ENCODE results near the gene FIG4.
"Not testable (repeated sequence)": the region's sequence is repeated elsewhere in the genome, so short reads cannot be mapped to it uniquely, and the experiment has no call there.

FIG4 gene

DNA sequence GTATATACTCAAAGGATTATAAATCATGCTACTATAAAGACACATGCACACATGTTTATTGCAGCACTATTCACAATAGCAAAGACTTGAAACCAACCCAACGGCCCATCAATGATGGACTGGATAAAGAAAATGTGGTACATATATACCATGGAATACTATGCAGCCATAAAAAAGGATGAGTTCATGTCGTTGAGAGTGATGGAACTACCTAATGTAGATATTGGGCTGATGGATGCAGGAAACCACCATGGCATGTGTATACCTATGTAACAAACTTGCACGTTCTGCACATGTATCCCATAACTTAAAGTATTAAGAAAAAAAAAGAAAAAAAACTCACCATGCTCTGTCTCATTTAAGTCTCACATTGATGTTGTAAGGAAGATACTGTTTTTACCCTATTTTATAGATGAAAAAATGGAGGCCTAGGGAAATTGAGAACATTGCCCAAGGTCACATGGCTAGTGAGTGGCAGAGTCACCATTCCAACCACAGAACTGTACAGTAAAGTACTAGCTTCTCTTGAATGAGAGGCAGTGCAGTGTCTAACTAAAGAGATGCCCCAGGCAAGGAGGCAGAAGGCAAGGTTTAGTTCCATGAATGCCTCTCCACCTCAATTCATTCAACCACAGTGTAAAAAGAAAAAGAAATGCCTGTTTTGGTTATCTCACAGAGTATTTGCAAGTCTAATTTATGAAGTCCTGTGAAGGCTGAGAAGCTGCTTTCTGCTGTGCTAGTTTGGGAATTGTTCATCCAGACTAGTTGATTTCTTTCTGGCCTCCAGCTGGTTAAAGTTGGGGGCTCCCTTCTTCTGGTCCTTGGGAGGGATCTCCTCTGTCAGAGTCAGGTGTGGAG is 68.2 kb downstream of the FIG4 start:
- DNase-seq (ENCODE audit: low read depth in 3 of 3), result no peak

DNA sequence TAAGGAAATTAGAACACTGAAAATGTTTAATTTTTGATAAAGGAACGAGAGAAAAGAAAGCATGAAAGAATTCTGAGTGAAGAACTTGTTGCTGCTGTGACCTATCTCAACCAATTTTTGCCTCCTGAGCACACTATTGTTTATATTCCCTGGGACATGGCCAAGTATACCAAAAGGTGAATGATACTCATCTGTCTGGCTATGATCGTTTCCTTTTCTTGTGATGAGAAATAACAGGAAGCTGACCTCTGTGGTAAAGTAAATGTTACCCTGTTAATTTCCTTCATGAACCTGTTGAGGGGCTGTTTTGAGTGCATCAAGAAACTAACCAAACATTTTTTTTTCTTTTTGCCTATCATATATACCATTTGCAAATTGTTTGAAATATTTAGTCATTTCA is 69.1 kb downstream of the FIG4 start:
- DNase-seq (ENCODE audit: low read depth in 3 of 3), result no peak

DNA sequence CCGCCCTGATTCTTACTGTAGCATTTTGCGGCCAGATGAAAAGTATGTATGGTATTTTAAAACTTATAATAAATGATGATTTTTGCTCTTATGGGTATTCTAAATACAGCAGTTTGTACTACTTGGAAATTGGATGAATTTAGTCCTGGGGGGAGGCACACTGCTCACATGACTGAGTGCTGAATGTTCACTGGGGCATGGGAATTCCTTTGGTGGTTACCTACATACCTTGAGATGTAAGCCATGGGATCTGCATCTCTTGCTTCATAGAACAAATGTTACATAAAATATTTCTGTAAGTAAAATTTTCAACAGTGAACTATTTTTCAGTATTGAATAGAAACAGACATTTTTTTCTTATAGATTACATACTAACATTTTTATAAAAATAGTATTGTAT is 71.1 kb downstream of the FIG4 start:
- DNase-seq (ENCODE audit: low read depth in 3 of 3), result no peak

DNA sequence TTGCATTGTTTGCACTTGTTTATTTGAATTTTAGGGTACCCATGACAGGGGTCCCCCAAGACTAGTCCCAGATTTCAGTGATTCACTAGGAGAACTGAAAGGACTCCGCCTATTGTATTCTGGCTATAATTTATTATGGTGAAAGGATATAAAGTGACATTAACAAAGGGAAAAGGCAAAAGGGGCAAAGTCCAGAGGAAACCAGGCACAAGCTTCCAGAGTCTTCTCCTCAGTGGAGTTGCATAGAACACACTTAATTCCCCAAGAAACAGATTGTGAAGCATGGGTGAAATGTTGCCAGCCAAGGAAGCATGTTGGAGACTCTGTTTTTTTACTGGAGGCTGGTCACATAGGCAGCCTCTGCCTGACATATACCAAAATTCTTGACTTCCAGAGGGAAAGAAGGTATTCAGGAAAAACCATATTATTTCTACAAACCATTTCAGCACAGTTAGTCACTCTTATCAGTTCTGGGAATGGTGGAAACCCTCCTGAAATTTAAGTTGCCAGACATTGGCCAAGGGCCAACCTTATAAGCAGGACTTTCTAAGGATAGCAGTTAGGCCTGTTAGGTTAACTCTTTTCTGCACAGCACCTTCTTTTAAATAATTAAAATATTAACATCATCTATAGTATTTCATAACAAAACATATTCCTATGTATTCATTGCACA is 71.8 kb downstream of the FIG4 start:
- no peak for DNase-seq (ENCODE audit: low read depth in 3 of 3)

DNA sequence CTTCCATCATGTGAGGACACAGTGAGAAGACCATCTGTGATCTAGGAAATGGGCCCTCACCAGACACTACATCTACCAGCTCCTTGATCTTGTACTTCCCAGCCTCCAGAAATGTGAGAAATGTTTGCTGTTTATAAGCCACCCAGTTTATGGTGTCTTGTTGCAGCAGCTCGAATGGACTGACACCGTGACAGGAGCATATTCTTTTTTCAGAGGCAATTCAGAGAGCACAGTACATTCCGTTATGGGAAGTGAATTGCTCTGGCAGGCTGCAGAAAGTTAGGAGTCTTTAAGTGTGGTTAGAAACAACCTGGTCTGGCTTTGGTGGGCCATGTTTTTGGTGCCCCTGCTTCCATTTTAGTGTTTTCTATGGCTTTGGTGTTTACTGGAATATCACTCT is 75.1 kb downstream of the FIG4 start:
- DNase-seq (ENCODE audit: low read depth in 3 of 3), result no peak

DNA sequence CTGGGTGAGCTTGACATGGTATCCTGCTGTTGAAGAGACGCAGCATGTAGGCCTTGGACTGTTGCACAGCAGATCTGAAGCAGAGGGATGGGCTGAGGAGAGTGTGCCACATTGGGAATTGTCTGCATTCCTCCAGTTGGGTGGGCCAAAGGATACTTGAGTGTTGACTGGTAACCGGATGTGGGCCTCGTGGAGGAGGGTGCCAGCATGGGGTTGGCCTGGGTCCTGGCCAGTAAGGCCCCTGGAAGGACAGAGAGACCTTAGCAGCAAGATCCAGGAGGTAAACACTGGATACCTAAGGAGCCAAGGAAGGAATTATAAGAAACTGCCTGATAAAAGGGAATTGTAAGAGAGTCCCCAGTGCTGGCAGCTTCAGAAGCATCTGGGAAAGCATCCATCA is 76.9 kb downstream of the FIG4 start:
- DNase-seq (ENCODE audit: low read depth in 3 of 3), result no peak

DNA sequence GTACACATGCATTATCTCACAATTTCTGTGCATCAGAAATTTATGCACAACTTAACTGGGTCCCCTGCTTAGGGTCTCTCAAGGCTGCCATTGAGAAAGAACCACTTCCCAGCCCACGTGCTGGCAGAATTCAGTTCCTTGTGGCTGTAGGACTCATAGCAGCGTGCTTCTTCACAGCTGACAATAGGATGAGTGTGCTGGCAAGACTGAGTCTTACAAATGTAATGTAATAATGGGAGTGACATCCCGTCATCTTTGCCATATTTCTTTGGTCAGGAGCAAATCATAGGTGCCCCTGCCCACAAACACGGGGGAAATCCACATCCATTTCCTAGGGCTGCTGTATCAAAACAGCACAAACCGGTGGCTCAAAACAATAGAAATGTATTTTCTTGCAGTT is 77.4 kb downstream of the FIG4 start:
- no peak for DNase-seq (ENCODE audit: low read depth in 3 of 3)

DNA sequence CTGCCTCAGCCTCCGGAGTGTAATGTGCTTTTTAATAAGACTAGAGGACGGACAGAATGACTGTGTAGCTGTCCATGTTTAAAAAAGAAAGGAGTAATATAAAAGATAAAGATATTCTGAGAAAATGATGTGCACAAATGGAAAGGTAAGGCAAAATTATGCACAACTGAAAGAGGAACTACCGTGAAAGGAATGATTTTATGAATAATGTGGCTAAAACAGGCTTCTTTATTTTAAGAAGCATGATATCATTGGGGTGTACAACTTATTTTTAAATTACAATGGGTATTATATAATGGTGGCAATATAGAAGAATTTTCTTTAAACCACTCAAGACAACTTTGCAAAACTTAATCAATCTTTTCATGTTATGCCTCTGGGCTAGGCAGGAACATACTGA is 78.1 kb downstream of the FIG4 start:
- no peak for DNase-seq (ENCODE audit: low read depth in 3 of 3)

DNA sequence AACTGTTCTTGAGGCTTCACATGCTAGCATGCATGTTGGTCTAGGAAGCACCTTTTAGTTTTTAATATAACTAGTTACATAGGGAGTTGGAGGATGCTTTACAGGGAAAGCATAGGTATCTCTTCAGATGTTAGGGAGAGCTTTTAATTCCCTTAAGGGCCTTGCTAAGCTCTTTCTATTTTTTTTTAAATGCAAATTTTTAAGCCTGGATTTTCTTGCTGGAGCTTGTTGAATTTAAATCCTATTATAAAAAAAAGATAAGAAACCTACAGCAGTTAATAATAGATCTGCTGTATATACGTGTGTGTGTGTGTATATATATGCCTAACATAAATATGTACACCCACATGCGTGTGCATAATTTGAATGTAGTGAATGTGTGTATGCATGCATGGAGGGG is 79.0 kb downstream of the FIG4 start:
- no peak for DNase-seq (ENCODE audit: low read depth in 3 of 3)

DNA sequence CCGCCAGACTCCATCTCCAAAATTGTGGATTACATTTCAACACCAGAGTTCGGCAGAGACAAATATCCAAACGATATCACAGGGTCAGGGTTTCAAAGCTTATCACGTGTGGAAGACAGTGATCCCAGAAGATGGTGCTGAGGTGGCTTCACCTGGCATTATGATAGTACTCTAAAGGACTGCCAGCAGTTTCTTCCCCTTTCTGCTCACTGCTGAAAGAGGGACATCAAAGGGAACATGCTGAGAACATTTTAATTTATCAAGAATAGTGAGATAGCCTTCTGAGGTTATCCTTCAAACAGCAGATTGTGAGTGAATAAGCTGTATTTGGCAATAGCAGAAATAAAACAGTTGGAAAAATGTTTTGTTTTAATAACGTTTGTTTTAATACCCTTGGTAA is 79.7 kb downstream of the FIG4 start:
- no peak for DNase-seq (ENCODE audit: low read depth in 3 of 3)

DNA sequence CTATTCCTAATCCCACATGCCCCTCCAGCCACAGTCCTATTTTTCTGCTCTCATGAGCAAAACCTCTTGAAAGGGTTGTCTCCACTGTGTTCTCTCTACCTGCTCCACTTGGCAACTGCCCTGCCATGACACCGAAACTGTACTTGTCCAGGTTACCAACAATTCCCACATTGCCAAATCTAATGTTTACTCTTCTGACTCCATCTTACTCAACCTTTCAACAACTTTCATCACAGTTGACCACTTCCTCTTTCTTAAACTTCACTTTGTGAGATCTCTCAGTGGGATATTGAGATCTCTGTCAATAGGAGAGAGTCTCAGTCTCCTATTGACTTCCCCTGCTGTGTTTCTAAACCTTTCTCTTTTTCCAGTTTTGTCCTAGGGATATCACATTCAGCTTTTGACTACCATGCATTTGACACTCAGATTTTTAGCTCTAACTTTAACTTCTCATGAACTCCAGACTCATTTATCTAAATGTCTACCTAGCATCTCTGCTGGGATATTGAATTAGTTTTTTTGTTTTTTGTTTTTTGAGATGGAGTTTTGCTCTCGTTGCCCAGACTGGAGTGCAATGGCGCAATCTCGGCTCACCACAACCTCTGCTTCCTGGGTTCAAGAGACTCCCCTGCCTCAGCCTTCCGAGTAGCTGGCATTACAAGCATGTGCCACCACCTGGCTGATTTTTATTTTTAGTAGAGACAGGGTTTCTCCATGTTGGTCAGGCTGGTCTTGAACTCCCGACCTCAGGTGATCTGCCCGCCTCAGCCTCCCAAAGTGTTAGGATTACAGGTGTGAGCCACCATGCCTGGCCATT is 81.1 kb downstream of the FIG4 start:
- DNase-seq (ENCODE audit: low read depth in 3 of 3), result not testable (repeated sequence)

DNA sequence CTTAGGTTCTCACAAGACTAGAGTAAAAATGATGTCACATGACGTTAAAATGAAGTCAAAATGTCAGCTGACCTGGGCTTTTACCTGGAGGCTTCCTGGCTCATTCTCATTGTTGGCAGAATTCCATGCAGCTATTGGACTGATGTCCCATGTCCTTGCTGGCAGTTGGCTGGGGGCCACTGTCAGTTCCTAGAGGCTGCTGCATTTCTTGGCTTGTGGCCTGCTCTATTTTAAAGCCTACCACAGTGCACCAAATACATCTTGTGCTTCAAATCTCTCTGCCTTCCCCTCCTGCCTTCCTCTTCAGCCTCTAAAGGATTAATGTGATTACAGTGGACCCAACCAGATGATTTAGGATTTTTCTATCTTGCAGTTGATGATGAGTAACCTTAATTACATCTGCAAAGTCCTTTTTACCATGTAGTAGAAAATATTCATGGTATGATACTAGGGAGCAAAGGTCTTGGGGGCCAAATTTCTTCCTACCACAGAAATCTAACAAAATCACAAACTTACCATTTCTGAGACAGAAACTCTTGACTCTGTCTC is 81.9 kb downstream of the FIG4 start:
- no peak for DNase-seq (ENCODE audit: low read depth in 3 of 3)

DNA sequence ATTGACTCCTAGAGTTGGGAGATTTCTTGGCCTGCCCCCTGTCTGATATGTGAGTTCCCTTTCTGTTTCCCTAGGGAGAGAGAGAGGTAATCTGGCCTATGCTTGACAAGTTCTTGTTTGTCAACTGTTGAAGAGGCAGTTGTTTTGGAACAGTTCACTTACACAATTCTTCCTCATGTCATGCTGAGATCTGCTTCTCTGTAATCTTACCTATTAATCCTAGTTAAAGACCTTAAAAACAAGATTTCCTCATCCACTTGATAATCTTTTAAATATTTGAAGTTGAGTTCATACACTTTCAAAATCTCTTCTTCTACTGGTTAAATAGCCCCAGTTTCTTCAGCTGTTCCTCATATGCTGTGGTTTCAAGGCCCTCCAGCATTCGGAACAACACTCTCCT is 89.9 kb downstream of the FIG4 start:
- no peak for DNase-seq (ENCODE audit: low read depth in 3 of 3)

DNA sequence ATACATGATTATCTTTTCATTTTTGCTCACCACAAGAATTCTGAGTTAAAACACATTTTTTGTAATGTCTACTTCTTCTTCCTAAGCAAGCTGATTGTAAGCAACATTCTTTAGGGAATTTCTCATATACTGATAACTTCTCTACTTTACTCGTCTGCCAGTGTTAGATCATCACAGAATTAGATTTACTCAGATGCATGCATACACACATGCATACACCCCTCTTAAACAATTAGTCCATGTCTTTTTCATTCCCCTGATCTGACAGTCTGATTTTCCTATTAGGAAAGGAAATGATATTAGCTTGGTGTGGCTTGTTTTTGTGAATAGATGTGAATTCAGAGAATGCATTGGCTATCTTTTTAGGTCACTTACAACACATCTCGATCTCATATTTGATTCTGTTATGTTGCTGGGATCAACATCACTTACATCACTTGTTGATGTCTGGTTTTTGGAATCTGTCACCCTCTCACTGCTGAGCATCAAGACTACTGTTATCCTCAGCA is 91.4 kb downstream of the FIG4 start:
- no peak for DNase-seq (ENCODE audit: low read depth in 3 of 3)

DNA sequence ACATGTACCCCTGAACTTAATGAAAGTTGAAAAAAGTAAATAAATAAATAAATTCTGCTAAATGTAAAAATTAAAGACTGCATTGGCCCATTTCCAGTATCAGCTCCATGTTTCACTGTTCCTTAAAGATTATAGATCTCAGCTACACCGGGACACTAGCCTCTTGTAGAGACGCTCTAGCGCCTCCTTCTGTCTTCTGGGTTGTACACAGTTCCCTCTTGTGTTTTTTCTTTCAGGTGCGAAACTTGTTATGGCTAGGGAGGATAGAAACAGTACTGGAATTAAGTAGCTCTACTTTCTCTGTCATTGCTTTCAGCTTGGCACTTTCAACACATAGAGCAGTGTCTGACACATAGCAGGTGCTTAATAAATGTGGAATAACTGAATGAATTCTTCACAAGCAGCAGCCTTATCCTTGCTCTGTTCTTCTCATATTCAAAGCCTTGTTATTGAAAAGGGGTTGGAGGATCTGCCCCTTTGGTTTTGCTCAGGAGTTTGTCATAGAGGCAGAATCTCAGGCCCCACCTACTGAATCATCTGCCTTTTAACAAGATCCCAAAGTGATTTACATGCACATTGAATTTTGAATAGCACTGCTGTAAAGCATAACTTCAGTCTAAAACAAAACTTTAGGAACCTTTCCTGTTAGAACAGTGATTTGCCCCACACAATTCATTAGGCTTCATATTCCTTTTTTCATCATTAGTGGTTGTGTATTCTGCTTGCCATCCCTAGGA is 92.3 kb downstream of the FIG4 start:
- DNase-seq (ENCODE audit: low read depth in 3 of 3), result no peak

DNA sequence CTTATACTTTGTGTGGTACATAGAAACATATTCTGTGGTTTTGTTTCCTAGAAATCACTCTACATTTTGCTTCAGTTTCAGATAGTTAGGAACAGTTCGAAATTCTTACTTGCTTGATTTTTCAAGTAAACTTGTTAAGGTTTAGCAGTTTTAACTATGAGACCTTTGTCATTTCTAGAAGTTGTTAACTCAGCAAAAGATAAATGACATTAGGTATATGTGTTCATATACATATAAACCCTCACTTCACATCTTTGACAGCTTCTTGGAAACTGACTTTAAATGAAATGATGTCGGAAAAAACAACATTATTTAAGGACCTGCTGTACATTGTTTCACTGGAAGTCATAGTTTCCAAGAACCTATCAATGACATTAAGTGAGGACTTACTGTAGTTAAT is 96.2 kb downstream of the FIG4 start:
- no peak for DNase-seq (ENCODE audit: low read depth in 3 of 3)

DNA sequence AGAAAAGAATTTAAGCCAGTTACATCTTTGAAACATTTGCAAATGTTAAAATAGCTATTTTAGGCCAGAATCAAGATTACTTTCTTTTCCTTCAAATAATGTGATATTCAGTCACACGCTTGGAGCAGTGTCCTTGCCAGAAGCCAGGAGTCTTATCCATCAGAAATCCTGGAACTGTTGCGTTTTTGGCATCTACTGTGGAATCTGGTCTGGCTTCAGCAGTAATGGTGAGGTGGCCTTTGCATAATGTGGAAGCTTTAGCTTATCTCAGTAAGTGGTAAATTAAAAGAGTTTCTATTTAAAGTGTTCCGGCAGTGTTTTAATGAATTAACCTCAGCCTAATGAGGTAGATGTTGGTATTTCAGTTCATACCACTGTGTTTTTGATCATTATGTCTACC is 97.6 kb downstream of the FIG4 start:
- no peak for DNase-seq (ENCODE audit: low read depth in 3 of 3)

DNA sequence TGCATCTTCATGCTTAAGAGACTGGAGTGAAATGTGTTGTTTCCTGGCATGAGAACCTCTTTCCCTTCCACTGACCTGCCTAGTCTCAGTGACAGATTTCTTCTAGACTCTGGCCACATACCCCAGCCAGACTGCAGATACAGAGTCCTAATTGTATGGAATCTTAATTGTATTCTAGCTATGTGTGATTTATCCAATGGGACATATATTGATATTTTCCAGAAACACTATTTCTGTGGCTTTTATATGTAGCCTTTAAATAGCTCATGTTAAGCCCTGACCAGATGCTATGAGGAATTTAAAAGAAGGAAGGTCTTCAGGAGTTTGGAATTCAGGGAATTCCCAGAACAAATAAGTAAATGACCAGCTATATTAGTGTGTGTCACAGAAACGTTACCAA is 99.0 kb downstream of the FIG4 start:
- no peak for DNase-seq (ENCODE audit: low read depth in 3 of 3)

DNA sequence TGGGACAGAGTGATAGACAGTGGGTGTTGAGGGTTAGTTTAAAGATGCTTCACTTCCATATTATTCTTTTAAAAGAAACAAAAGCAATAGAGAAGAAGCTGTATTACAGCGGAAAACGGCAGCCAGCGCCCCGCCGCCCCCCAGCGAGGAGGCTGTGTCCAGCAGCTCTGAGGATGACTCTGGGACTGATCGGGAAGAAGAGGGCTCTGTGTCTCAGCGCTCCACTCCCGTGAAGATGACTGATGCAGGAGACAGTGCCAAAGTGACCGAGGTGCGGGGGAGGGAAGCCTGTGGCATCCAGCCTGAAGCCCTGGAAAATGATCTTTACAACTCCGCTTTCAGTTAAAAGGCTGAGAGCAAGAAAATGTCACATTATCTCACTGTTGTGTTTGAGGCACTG is 100.2 kb downstream of the FIG4 start:
- no peak for DNase-seq (ENCODE audit: low read depth in 3 of 3)

DNA sequence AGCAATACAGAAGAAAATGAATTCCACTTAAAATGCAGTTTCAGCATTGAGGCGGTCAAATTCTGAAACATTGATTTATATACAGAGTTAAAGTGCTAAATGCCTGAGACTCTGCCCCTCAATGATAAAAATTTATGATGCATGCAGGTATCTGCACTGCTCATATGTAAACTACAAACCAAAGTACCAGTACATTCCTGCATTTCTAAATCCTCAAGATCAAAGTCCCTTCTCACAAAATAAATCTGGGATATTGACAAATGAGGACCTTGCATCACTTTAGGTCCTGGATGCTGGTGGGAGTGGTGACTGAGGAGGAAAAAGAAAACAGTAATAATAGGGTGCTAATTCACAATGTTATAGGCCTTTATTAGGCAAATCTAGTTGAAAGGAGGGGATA is 101.9 kb downstream of the FIG4 start:
- no peak for DNase-seq (ENCODE audit: low read depth in 3 of 3)

DNA sequence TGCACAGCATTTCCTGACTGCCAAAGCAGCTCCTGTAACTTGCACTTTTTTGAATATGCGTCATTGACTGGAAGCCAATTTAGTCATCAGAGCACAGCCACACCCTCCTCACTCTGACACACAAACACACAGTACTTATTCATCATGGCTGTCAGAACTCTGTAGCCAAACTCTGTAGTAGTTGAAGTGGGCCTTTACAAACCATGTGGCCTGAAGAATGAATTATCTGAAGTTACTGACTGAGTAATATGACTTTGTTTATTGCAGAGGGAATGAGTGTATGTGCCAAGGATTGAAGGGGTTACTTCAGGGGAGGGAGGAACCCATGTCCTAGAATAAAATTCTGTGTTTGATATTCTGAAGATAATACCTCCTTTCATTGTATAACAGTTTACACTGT is 102.7 kb downstream of the FIG4 start:
- peak in 1 of 3 donors; percentile 1 for DNase-seq (ENCODE audit: low read depth in 3 of 3)

Measured in stimulated activated CD4-positive, alpha-beta T cell treated with anti-CD3 and anti-CD28 coated beads, TNF-alpha, amount 100 ng/mL, for 48 hours (primary cell).